ENCODE results near the gene RUFY3.
"Not testable (repeated sequence)": the region's sequence is repeated elsewhere in the genome, so short reads cannot be mapped to it uniquely, and the experiment has no call there.

The RUFY3 gene

GRCh38 chr4:70759627-70760026 lies 37.9 kb downstream of the RUFY3 start:
- no peak for DNase-seq
- in situ Hi-C loops (cut with HindIII; ENCODE audit: low pct_ligation_motif_present, low pct_unique_long_range_greater_than_20kb, low sequenced_read_pairs), result no loop called here

DNA sequence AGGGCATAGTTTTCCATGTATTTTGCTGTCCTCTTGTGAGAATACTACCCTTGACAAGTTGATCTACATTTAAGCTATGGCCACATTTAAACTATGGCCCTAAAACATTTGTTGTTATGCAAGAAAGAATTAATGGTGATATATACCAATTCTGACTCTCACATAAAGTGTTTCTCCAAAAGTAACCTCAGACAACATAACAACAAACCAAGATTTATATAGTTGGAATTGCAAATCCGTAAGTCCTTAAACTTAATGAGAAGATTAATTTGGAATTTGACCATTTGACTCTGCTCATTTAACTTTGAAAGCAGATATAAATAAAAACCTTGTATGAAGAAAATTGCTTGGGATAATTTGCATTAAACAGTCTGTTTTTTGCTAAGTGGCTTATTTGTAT lies 38.9 kb downstream of the RUFY3 start:
- in situ Hi-C loops (cut with HindIII; ENCODE audit: low pct_ligation_motif_present, low pct_unique_long_range_greater_than_20kb, low sequenced_read_pairs), result no loop called here
- no peak for DNase-seq

- no peak for DNase-seq
- in situ Hi-C loops (cut with HindIII; ENCODE audit: low pct_ligation_motif_present, low pct_unique_long_range_greater_than_20kb, low sequenced_read_pairs), result no loop called here
These were observed 39.6 kb downstream of the RUFY3 start for GRCh38 chr4:70761276-70761816.

GRCh38 chr4:70765368-70765767 lies 43.6 kb downstream of the RUFY3 start:
- in situ Hi-C loops (cut with HindIII; ENCODE audit: low pct_ligation_motif_present, low pct_unique_long_range_greater_than_20kb, low sequenced_read_pairs), result no loop called here
- DNase-seq, result no peak

DNA sequence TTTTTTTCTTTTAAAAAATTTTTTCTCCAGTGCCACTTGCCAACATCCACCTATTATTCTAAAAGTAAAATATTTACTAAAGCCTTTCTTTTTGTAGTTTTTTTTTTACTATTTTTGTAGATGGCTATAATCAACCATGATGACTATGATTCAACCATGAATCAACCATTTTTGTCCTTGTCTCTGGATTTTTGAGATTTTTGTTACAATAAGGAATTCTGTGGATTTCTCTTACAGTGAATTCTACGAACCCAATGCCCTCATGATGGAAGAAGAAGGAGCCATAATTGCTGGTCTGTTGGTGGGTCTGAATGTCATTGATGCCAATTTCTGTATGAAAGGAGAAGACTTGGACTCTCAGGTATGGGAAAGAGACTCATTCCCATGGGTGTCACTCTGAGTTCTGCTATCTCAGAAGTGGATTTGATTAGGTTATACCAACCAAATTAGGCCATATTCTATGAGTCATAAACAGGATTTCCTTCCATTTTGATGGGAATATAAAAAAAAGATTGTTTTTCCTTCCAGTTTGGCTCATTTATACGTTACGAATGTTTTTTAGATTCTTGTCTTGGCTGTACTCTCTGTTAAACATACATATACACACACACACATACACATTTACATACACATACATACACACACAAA lies 46.7 kb downstream of the RUFY3 start:
- in situ Hi-C loops (cut with HindIII; ENCODE audit: low pct_ligation_motif_present, low pct_unique_long_range_greater_than_20kb, low sequenced_read_pairs), result no loop called here
- DNase-seq, result no peak

GRCh38 chr4:70769396-70769795 lies 47.6 kb downstream of the RUFY3 start:
- DNase-seq; in situ Hi-C loops (cut with HindIII; ENCODE audit: low pct_ligation_motif_present, low pct_unique_long_range_greater_than_20kb, low sequenced_read_pairs): not testable (repeated sequence)

DNA sequence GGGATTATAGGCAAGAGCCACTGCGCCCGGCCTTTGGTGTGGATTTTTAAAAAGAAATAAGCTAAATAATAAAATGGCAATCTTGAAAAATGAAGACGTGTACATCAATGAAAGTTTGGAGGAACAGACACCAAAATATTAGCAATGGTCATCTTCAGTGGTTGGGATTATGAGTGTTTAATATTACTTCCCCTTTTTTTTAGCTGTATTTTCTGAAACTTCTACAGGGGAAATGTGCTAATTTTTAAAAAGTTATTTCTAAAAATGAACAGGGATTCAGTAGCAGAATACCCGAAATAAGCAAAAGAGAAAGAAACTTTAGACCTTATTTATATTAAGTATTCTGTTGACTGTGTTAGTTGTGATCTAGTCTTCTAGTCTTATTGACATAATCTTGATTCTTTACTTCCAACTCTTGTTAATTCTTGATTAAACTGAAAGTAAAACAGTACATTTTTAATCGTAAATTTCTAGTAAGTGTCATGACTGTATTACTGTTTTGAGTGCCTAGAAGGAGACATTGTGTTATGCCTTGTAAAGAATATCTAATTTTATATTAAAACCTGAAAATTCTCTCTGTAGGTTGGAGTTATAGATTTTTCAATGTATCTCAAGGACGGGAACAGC lies 51.3 kb downstream of the RUFY3 start:
- no peak for DNase-seq
- in situ Hi-C loops (cut with HindIII; ENCODE audit: low pct_ligation_motif_present, low pct_unique_long_range_greater_than_20kb, low sequenced_read_pairs), result no loop called here

- in situ Hi-C loops (cut with HindIII; ENCODE audit: low pct_ligation_motif_present, low pct_unique_long_range_greater_than_20kb, low sequenced_read_pairs), result no loop called here
- DNase-seq, result no peak
These were observed 57.2 kb downstream of the RUFY3 start for GRCh38 chr4:70778888-70779422.

GRCh38 chr4:70783096-70783495 lies 61.3 kb downstream of the RUFY3 start:
- in situ Hi-C loops (cut with HindIII; ENCODE audit: low pct_ligation_motif_present, low pct_unique_long_range_greater_than_20kb, low sequenced_read_pairs), result no loop called here
- DNase-seq, result no peak

DNA sequence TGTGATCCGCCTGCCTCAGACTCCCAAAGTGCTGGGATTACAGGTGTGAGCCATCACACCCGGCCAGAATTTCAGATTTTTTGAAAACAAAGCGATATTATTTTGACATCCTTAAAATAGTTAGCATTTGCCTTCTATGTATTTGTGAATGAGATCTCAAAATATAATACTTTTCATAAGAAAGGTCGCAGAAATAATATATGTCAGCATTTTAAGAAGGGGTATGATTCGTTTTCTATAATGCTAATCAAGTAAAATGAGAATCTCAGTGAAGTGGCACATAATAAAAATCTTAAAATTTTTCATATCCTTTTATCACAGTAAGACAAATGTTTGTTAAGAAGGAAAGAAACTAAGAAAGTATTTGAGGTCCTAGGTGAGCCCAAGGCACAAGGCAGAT lies 65.7 kb downstream of the RUFY3 start:
- DNase-seq, result no peak
- in situ Hi-C loops (cut with HindIII; ENCODE audit: low pct_ligation_motif_present, low pct_unique_long_range_greater_than_20kb, low sequenced_read_pairs), result no loop called here

DNA sequence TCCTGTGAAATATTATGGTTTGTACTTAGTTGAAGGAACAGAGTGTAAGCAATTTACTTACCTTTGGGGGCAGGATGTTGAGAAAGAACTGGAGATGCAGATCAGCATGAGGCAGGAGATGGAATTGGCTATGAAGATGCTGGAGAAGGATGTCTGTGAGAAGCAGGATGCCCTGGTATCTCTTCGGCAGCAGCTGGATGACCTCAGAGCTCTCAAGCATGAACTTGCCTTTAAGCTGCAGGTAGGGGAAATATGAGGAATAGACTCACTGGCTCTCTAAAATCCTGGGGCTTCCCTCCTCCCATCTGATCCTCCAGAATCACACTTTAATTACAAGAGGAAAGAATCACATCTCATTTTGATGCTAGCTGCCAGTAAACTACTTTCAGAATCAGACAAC lies 67.0 kb downstream of the RUFY3 start:
- in situ Hi-C loops (cut with HindIII; ENCODE audit: low pct_ligation_motif_present, low pct_unique_long_range_greater_than_20kb, low sequenced_read_pairs), result no loop called here
- no peak for DNase-seq

DNA sequence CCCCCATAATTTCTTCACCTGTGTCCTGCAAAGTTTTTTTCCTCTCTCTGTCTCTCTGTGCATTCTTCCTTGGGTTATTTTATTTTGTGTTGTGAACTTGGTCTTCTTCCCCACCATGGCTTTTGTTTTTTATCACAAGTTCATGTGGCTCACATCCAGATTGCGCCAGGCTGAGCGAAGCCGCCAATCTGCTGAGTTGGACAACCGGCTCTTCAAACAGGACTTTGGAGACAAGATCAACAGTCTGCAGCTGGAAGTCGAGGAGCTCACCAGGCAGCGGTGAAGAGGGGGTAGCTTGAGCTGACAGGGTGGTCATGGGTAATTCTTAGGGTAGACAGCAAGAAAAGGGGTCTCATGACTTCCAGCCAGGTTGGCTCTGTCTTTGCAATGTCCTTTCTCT lies 71.9 kb downstream of the RUFY3 start:
- in situ Hi-C loops (cut with HindIII; ENCODE audit: low pct_ligation_motif_present, low pct_unique_long_range_greater_than_20kb, low sequenced_read_pairs), result no loop called here
- no peak for DNase-seq

DNA sequence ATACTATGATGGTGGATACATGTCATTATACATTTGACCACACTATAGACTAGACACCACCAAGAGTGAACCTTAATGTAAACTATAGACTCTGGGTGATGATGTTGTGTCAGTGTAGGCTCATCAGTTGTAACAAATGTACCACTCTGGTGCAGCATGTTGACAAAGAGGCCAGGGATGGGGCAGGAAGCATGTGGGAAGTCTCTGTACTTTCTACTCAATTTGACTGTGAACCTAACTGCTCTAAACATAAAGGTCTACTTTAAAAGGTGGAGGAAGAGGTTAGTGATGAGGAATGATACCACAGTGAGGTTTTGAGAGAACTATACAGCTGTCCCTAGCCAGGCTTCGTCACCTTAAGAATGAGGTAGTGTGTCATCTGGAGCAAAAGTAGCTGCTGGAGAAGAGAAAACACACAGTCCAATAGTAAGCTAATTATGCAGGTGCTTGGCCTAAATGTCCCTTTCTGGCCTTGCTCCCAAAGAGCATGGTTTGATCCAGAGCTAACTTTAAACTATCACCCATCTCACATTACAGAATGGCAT lies 79.6 kb downstream of the RUFY3 start:
- in situ Hi-C loops (cut with HindIII; ENCODE audit: low pct_ligation_motif_present, low pct_unique_long_range_greater_than_20kb, low sequenced_read_pairs), result no loop called here
- no peak for DNase-seq

GRCh38 chr4:70802928-70803580 lies 81.3 kb downstream of the RUFY3 start:
- in situ Hi-C loops (cut with HindIII; ENCODE audit: low pct_ligation_motif_present, low pct_unique_long_range_greater_than_20kb, low sequenced_read_pairs), result no loop called here
- no peak for DNase-seq

DNA sequence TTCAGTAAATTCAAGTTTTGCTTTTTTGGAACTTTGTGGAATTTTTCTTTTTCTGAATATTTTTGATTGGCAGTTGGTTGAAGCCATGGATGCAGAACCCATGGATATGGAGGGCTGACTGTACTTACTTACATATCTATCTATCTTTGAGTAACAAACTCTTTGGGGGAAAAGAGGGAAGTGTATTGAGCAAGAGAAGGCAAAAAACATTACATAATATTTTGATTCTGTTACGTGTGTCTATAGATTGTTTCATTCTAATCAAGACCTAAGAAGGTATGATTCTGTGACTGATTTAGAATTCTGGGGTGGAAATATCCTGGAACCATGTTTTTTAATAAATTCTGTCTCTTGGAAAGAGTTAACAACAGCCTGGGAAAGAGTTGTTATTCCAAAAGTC lies 86.4 kb downstream of the RUFY3 start:
- in situ Hi-C loops (cut with HindIII; ENCODE audit: low pct_ligation_motif_present, low pct_unique_long_range_greater_than_20kb, low sequenced_read_pairs), result no loop called here
- DNase-seq, result no peak

DNA sequence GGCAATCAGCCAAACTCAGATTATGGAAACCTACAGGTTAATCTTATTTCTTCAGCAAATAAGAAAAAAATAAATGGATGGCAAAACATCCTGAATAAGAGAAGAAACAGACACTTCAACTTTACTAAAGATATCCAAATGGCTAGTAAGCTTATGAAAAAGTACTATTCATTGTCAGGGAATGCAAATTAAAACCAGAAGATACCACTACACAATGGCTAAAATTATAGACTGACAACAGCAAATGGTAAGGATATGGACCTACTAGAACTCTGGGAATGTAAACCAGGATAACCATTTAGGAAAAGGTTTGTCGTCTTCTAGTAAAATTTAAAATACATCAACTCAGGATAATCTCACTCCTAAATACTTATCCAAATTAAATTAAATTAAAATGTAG lies 93.6 kb downstream of the RUFY3 start:
- in situ Hi-C loops (cut with HindIII; ENCODE audit: low pct_ligation_motif_present, low pct_unique_long_range_greater_than_20kb, low sequenced_read_pairs), result no loop called here
- no peak for DNase-seq

DNA sequence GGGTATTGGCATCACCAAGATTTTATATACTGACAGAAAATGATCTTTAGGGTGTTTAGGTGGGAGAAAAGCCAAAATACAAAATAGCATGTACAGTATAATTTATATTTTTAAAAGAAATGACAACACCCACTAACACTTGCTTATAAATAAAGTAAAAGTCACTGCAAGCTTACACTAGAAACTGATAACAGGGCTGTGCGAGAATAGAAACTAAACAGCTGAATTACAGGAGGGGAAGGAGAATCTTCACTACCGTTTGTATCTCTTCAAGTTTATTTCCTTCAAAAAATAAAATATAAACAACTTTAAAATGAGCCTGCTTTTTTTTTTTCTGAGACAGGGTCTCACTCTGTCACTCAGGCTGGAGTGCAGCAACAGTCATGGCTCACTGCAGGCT lies 95.1 kb downstream of the RUFY3 start:
- no peak for DNase-seq
- in situ Hi-C loops (cut with HindIII; ENCODE audit: low pct_ligation_motif_present, low pct_unique_long_range_greater_than_20kb, low sequenced_read_pairs), result no loop called here

- in situ Hi-C loops (cut with HindIII; ENCODE audit: low pct_ligation_motif_present, low pct_unique_long_range_greater_than_20kb, low sequenced_read_pairs), result no loop called here
- DNase-seq, result no peak
These were observed 96.5 kb downstream of the RUFY3 start for GRCh38 chr4:70818173-70818855.

DNA sequence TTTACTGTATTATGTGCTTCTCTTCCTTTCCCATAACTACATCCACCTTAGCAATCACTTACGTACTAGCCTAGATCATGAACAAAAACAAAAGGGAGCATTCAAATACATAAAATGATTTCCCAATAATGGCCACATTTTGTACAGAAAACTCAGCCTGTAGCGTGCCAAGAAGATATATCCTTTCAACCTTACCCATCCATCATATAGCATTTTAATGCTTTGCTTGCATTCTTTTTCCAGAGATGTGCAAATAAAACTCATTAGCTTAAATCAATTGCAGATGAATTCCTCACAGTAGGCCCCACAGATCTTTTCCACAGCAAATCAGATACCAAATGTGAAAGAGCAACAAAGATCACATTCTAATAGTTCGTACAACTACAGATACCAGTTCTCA lies 97.2 kb downstream of the RUFY3 start:
- no peak for DNase-seq
- in situ Hi-C loops (cut with HindIII; ENCODE audit: low pct_ligation_motif_present, low pct_unique_long_range_greater_than_20kb, low sequenced_read_pairs), result no loop called here

Data from ACHN (cell line).